K562 (cell line): ENCODE measurements around the gene WDR27. TPM values are rescaled to one million over a fixed set of nuclear protein-coding genes. Genes with fewer than 3 reads are reported as not detected.

Source experiments
- CBFA2T3 ChIP-seq: fragments of 450-650 bp; IDR thresholded peaks from 2 replicates; pipeline ENCODE4 v1.6.1; 2017
- CBFB ChIP-seq: sonication (generic); formaldehyde crosslinking; IDR thresholded peaks from 2 replicates; pipeline ENCODE4 v1.4.0; 2020; ENCODE audit warnings: mild to moderate bottlenecking, missing genetic modification reagents
- DMBX1 ChIP-seq: fragments of 250-450 bp; sonication (Bioruptor Pico); IDR thresholded peaks from 2 replicates; pipeline ENCODE4 v1.8.0; 2022; ENCODE audit warnings: inconsistent platforms, mild to moderate bottlenecking, moderate library complexity, borderline replicate concordance
- EWSR1 ChIP-seq: fragments of 450-650 bp; IDR thresholded peaks from 2 replicates; pipeline ENCODE4 v1.6.1; 2018; ENCODE audit warnings: borderline replicate concordance, mild to moderate bottlenecking, low read depth, moderate library complexity; ENCODE audit not compliant: partially characterized antibody
- FOXA1 ChIP-seq: fragments of 450-650 bp; IDR thresholded peaks from 2 replicates; pipeline ENCODE4 v1.6.1; 2016; ENCODE audit warnings: mild to moderate bottlenecking, borderline replicate concordance
- L3MBTL2 ChIP-seq: fragments of 450-650 bp; IDR thresholded peaks from 2 replicates; pipeline ENCODE4 v1.6.1; 2016; ENCODE audit warnings: mild to moderate bottlenecking, moderate library complexity
- MCM7 ChIP-seq, 2 experiments: fragments of 450-650 bp; IDR thresholded peaks; 2 replicates each; pipeline ENCODE4 v1.6.1; 2016 to 2018
- MEF2A ChIP-seq: IDR thresholded peaks from 2 replicates; pipeline ENCODE4 v1.6.1; 2011; ENCODE audit warnings: low read depth, mild to moderate bottlenecking, low read length, moderate library complexity; ENCODE audit not compliant: control insufficient read depth
- SAFB2 ChIP-seq: fragments of 200-400 bp; formaldehyde crosslinking; IDR thresholded peaks from 2 replicates; pipeline ENCODE4 v1.6.1; 2018; ENCODE audit warnings: borderline replicate concordance, low read length, low read depth, moderate library complexity; ENCODE audit not compliant: severe bottlenecking
- SMARCA4 ChIP-seq: fragments of 450-650 bp; IDR thresholded peaks from 2 replicates; pipeline ENCODE4 v1.6.1; 2016
- SP1 ChIP-seq: sonication (generic); formaldehyde crosslinking; IDR thresholded peaks from 2 replicates; pipeline ENCODE4 v1.8.1; 2022; ENCODE audit warnings: mild to moderate bottlenecking, missing genetic modification reagents
- XRCC3 ChIP-seq: fragments of 450-650 bp; IDR thresholded peaks from 2 replicates; pipeline ENCODE4 v1.6.1; 2017; ENCODE audit warnings: mild to moderate bottlenecking, moderate library complexity
- XRCC4 ChIP-seq: IDR thresholded peaks from one replicate; pipeline ENCODE4 v1.6.1; 2011; ENCODE audit not compliant: insufficient read depth, insufficient read length; ENCODE audit errors: extremely low read depth
- ZNF384 ChIP-seq: IDR thresholded peaks from 2 replicates; pipeline ENCODE4 v1.6.1; 2012; ENCODE audit warnings: low read depth, low read length, improper control_type of control experiment
- polyA plus RNA-seq, 8 experiments: library from polyadenylated mRNA; depleted of rRNA in 4 of 8; stranded (reverse) in 5 of 8; unstranded in 3 of 8; fragments of >200 nt; fragmentation: Nextera tagmentation in 2 of 8; fragmentation: Illumina TruSeq in 1 of 8; extraction: Ambion mirVana in 2 of 8; extraction: Trizol in 1 of 8; gene quantifications; 2 replicates each; pipeline versions ENCODE4 v1.2.1 to v1.2.3, GENCODE V29; 2011 to 2014; ENCODE audit warnings: inconsistent platforms in 1 of 8, missing spikeins in 1 of 8
- total RNA-seq, 7 experiments: library from RNA; depleted of rRNA in 6 of 7; stranded (reverse); fragments of >200 nt in 6 of 7; fragmentation: Illumina TruSeq in 2 of 7; extraction: Trizol in 2 of 7; gene quantifications; 2 replicates each; pipeline versions ENCODE4 v1.2.1 to v1.2.3, GENCODE V29; 2011 to 2021; ENCODE audit warnings: low replicate concordance in 1 of 7
- TF ChIP-seq, protein P1 (sequence below): fragments of 450-650 bp; IDR thresholded peaks from 2 replicates; pipeline ENCODE4 v1.6.1; 2016; ENCODE audit warnings: missing biosample characterization, missing genetic modification characterization
- TF ChIP-seq, protein P2 (sequence below), 2 experiments: fragments of 450-650 bp; conservative IDR thresholded peaks; 2 replicates each; pipeline ENCODE4 v1.6.1; 2017; ENCODE audit warnings: mild to moderate bottlenecking in 2 of 2, moderate library complexity in 2 of 2
- TF ChIP-seq, protein P3 (sequence below): fragments of 150-350 bp; IDR thresholded peaks from 2 replicates; pipeline ENCODE4 v1.6.1; 2014; ENCODE audit warnings: low read depth, mild to moderate bottlenecking, low read length, borderline replicate concordance
- TF ChIP-seq, protein P4 (sequence below), 2 experiments: fragments of 450-650 bp; IDR thresholded peaks; 2 replicates each; pipeline ENCODE4 v1.6.1; 2016

The WDR27 gene
- total and polyA plus RNA-seq, 9 of the 15 experiments (the other 6 are each of a cell fraction or from before 2014, with no cell fraction given): 4.3 to 77.2 (median 22.7) TPM

DNA sequence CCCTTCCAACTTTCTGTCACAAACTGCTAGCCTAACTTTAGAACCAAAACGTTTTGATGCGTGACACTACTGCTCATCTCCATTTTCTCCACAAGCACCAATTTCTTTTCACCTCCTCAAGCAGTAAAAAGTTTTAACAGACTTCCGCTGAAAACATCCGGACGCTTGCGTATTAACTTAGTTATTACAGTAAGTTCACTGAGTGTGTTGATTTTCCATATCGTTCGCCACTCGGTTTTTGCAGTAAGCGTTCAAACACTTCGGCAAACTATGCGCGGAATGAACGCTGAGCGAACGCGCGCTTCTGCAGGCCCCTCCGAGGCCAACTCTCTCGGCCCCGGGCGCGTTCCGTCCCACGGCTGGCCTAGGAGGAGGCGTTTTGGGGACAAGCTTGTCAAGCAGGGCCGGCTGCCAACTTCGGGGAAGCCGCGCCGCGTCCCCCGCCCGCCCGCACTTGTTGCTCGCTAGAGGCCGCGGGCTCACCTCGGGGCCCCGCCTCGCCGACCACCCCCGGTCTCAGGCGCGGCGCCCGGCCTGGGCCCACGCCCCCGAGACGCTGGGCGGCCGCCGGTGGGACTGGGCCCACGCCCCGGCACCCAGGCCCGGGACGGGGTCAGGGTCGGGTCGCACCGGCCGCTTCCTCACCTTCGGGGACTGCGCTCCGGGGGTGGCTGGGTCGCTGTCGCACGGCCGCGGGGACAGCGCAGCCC is 21.5 kb upstream of the WDR27 start (continued):
- no peak for TF ChIP-seq EWSR1
- no peak for TF ChIP-seq SP1 (CRISPR knock-in tag)
- no peak for TF ChIP-seq XRCC3
- TF ChIP-seq SAFB2: no peak
- no peak for TF ChIP-seq MCM7 (IDR thresholded peaks at IDR 0.05)
- TF ChIP-seq ZNF384: no peak
- TF ChIP-seq, protein P1, sequence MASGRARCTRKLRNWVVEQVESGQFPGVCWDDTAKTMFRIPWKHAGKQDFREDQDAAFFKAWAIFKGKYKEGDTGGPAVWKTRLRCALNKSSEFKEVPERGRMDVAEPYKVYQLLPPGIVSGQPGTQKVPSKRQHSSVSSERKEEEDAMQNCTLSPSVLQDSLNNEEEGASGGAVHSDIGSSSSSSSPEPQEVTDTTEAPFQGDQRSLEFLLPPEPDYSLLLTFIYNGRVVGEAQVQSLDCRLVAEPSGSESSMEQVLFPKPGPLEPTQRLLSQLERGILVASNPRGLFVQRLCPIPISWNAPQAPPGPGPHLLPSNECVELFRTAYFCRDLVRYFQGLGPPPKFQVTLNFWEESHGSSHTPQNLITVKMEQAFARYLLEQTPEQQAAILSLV (tag): no peak
- TF ChIP-seq MEF2A: no peak
- TF ChIP-seq FOXA1: no peak
- no peak for TF ChIP-seq CBFB (CRISPR knock-in tag)
- TF ChIP-seq SMARCA4: 0 out of 2 replicates have a peak, but pooled peaks have one; percentile 15
- TF ChIP-seq XRCC4: no peak
- TF ChIP-seq, protein P2, sequence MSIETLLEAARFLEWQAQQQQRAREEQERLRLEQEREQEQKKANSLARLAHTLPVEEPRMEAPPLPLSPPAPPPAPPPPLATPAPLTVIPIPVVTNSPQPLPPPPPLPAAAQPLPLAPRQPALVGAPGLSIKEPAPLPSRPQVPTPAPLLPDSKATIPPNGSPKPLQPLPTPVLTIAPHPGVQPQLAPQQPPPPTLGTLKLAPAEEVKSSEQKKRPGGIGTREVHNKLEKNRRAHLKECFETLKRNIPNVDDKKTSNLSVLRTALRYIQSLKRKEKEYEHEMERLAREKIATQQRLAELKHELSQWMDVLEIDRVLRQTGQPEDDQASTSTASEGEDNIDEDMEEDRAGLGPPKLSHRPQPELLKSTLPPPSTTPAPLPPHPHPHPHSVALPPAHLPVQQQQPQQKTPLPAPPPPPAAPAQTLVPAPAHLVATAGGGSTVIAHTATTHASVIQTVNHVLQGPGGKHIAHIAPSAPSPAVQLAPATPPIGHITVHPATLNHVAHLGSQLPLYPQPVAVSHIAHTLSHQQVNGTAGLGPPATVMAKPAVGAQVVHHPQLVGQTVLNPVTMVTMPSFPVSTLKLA (conservative IDR thresholded peaks at IDR 0.05): no peak; a peak in 1 of 4 replicates
- TF ChIP-seq, protein P3, sequence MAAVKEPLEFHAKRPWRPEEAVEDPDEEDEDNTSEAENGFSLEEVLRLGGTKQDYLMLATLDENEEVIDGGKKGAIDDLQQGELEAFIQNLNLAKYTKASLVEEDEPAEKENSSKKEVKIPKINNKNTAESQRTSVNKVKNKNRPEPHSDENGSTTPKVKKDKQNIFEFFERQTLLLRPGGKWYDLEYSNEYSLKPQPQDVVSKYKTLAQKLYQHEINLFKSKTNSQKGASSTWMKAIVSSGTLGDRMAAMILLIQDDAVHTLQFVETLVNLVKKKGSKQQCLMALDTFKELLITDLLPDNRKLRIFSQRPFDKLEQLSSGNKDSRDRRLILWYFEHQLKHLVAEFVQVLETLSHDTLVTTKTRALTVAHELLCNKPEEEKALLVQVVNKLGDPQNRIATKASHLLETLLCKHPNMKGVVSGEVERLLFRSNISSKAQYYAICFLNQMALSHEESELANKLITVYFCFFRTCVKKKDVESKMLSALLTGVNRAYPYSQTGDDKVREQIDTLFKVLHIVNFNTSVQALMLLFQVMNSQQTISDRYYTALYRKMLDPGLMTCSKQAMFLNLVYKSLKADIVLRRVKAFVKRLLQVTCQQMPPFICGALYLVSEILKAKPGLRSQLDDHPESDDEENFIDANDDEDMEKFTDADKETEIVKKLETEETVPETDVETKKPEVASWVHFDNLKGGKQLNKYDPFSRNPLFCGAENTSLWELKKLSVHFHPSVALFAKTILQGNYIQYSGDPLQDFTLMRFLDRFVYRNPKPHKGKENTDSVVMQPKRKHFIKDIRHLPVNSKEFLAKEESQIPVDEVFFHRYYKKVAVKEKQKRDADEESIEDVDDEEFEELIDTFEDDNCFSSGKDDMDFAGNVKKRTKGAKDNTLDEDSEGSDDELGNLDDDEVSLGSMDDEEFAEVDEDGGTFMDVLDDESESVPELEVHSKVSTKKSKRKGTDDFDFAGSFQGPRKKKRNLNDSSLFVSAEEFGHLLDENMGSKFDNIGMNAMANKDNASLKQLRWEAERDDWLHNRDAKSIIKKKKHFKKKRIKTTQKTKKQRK: no peak
- TF ChIP-seq CBFA2T3: no peak
- no peak for TF ChIP-seq DMBX1 (CRISPR knock-in tag)
- TF ChIP-seq, protein P4, sequence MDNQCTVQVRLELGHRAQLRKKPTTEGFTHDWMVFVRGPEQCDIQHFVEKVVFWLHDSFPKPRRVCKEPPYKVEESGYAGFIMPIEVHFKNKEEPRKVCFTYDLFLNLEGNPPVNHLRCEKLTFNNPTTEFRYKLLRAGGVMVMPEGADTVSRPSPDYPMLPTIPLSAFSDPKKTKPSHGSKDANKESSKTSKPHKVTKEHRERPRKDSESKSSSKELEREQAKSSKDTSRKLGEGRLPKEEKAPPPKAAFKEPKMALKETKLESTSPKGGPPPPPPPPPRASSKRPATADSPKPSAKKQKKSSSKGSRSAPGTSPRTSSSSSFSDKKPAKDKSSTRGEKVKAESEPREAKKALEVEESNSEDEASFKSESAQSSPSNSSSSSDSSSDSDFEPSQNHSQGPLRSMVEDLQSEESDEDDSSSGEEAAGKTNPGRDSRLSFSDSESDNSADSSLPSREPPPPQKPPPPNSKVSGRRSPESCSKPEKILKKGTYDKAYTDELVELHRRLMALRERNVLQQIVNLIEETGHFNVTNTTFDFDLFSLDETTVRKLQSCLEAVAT (IDR thresholded peaks at IDR 0.05): no peak
- no peak for TF ChIP-seq L3MBTL2
